H1 (cell line): ENCODE data around the gene DISP1. TPM values are rescaled to one million over a fixed set of nuclear protein-coding genes. Genes with fewer than 3 reads are reported as not detected.

Experiments
- CTCF ChIA-PET: fragments of 300-600 bp; sonication (Branson Sonifier 250); formaldehyde crosslinking; loops from one replicate; lab custom pipeline; 2021; ENCODE audit not compliant: partially characterized antibody; lab: Charles Lee
- POLR2A ChIA-PET: fragments of 300-600 bp; sonication (Branson Sonifier 250); formaldehyde crosslinking; loops from one replicate; lab custom pipeline; 2021; ENCODE audit warnings: inconsistent platforms; ENCODE audit not compliant: partially characterized antibody; lab: Charles Lee
- DNase-seq, 2 experiments: peaks; one replicate each; pipeline versions ENCODE4 v3.0.0 to v3.0.0-alpha.2; 2010 to 2022; ENCODE audit warnings: low spot score in 2 of 2, low read depth in 1 of 2, mixed read lengths in 1 of 2
- FAIRE-seq: peaks from 2 replicates; lab custom pipeline; 2011; peaks lifted over from hg19 to GRCh38; lab: Jason Lieb, UNC
- H2AFZ ChIP-seq: 2 replicates; pipeline ENCODE4 v1.8.1; 2012; ENCODE audit warnings: low read length, inconsistent platforms
- H2AK5ac ChIP-seq: 2 replicates; pipeline ENCODE4 v1.6.1; 2013; ENCODE audit warnings: low read depth, low read length
- H2BK120ac ChIP-seq: replicated peaks from 2 replicates; pipeline ENCODE3; 2013; ENCODE audit warnings: low read depth, low read length, inconsistent platforms
- H2BK12ac ChIP-seq: 2 replicates; pipeline ENCODE4 v1.6.1; 2013; ENCODE audit warnings: low read depth, low read length
- H2BK15ac ChIP-seq: 2 replicates; pipeline ENCODE4 v1.6.1; 2013; ENCODE audit warnings: low read length
- H2BK20ac ChIP-seq: 2 replicates; pipeline ENCODE4 v1.6.1; 2013; ENCODE audit warnings: low read length
- H2BK5ac ChIP-seq: 2 replicates; pipeline ENCODE4 v1.6.1; 2013; ENCODE audit warnings: low read depth, low read length
- H3K14ac ChIP-seq: 2 replicates; pipeline ENCODE4 v1.6.1; 2013; ENCODE audit warnings: inconsistent platforms; ENCODE audit not compliant: insufficient read length
- H3K18ac ChIP-seq: 2 replicates; pipeline ENCODE4 v1.6.1; 2013; ENCODE audit warnings: low read length; ENCODE audit errors: extremely low read depth
- H3K23ac ChIP-seq: 2 replicates; pipeline ENCODE4 v1.6.1; 2013; ENCODE audit warnings: inconsistent platforms; ENCODE audit not compliant: insufficient read length
- H3K23me2 ChIP-seq: 2 replicates; pipeline ENCODE4 v1.6.1; 2013; ENCODE audit warnings: low read depth, low read length
- H3K27ac ChIP-seq: 2 replicates; pipeline ENCODE4 v1.6.1; 2011; ENCODE audit warnings: low read depth, low read length, inconsistent platforms
- H3K27me3 ChIP-seq, 4 experiments: replicated peaks in 1 of 4; 1 replicate in 1 of 4; 2 replicates in 3 of 4; pipeline versions ENCODE4 v1.6.1 to v1.8.1; 2011 to 2013; ENCODE audit warnings: low read length in 3 of 4, mild to moderate bottlenecking in 3 of 4, inconsistent platforms in 2 of 4, mixed read lengths in 2 of 4, moderate library complexity in 1 of 4; ENCODE audit not compliant: control insufficient read depth in 3 of 4, insufficient read depth in 3 of 4; ENCODE audit errors: extremely low read depth in 1 of 4
- H3K36me3 ChIP-seq, 4 experiments: 2 replicates each; pipeline versions ENCODE4 v1.6.1 to v1.8.1; 2011 to 2013; ENCODE audit warnings: mild to moderate bottlenecking in 4 of 4, low read length in 3 of 4, moderate library complexity in 2 of 4, control low read depth in 1 of 4, inconsistent platforms in 1 of 4; ENCODE audit not compliant: insufficient read depth in 4 of 4, control insufficient read depth in 2 of 4
- H3K4ac ChIP-seq: replicated peaks from 2 replicates; pipeline ENCODE3; 2013; ENCODE audit warnings: low read length, low read depth, mixed read lengths, inconsistent platforms; ENCODE audit not compliant: insufficient read length
- H3K4me1 ChIP-seq, 4 experiments: replicated peaks in 1 of 4; 1 replicate in 1 of 4; 2 replicates in 3 of 4; pipeline versions ENCODE4 v1.6.1 to v1.8.1; 2011 to 2013; ENCODE audit warnings: low read length in 3 of 4, inconsistent platforms in 2 of 4, mixed read lengths in 1 of 4; ENCODE audit not compliant: insufficient read depth in 4 of 4, control insufficient read depth in 3 of 4
- H3K4me2 ChIP-seq, 2 experiments: 2 replicates each; pipeline versions ENCODE4 v1.6.1 to v1.8.1; 2011 to 2013; ENCODE audit warnings: low read depth in 2 of 2, low read length in 2 of 2, control low read depth in 1 of 2, inconsistent platforms in 1 of 2, mild to moderate bottlenecking in 1 of 2; ENCODE audit not compliant: insufficient read depth in 1 of 2
- H3K4me3 ChIP-seq, 4 experiments: fragments of 200-600, 300-600 bp in 1 of 4; sonication (generic), shearing (Covaris generic), sonication (Bioruptor Twin) in 1 of 4; 2 replicates each; pipeline versions ENCODE4 v1.5.1 to v1.8.1; 2011 to 2016; ENCODE audit warnings: low read length in 4 of 4, low read depth in 3 of 4, control low read depth in 2 of 4, inconsistent platforms in 2 of 4, mild to moderate bottlenecking in 2 of 4, mixed read lengths in 1 of 4, moderate library complexity in 1 of 4; ENCODE audit not compliant: insufficient read depth in 2 of 4; ENCODE audit errors: extremely low read depth in 1 of 4
- H3K56ac ChIP-seq: replicated peaks from 2 replicates; pipeline ENCODE3; 2013; ENCODE audit warnings: low read depth, mild to moderate bottlenecking, mixed read lengths, low read length, inconsistent platforms; ENCODE audit not compliant: insufficient read length
- H3K79me1 ChIP-seq: 2 replicates; pipeline ENCODE4 v1.6.1; 2013; ENCODE audit warnings: low read depth, low read length, control low read depth
- H3K79me2 ChIP-seq, 2 experiments: 2 replicates each; pipeline versions ENCODE4 v1.6.1 to v1.8.1; 2012 to 2013; ENCODE audit warnings: low read length in 2 of 2, mild to moderate bottlenecking in 2 of 2, inconsistent platforms in 1 of 2; ENCODE audit not compliant: insufficient read depth in 2 of 2, control insufficient read depth in 1 of 2
- H3K9ac ChIP-seq, 4 experiments: replicated peaks in 1 of 4; 1 replicate in 1 of 4; 2 replicates in 3 of 4; pipeline versions ENCODE4 v1.6.1 to v1.8.1; 2011 to 2013; ENCODE audit warnings: low read depth in 3 of 4, low read length in 3 of 4, control low read depth in 2 of 4, mild to moderate bottlenecking in 2 of 4, moderate library complexity in 2 of 4, inconsistent platforms in 1 of 4; ENCODE audit errors: extremely low read depth in 1 of 4
- H3K9me3 ChIP-seq, 2 experiments: 2 replicates each; pipeline versions ENCODE4 v1.6.1 to v1.8.1; 2012 to 2013; ENCODE audit warnings: mild to moderate bottlenecking in 2 of 2, moderate library complexity in 2 of 2, control low read depth in 1 of 2, inconsistent platforms in 1 of 2, low read depth in 1 of 2, low read length in 1 of 2, mixed read lengths in 1 of 2; ENCODE audit not compliant: insufficient read depth in 2 of 2
- H4K20me1 ChIP-seq, 2 experiments: replicated peaks in 1 of 2; 2 replicates each; pipeline versions ENCODE3 to v1.8.1; 2011 to 2013; ENCODE audit warnings: inconsistent platforms in 2 of 2, low read length in 2 of 2, mild to moderate bottlenecking in 1 of 2; ENCODE audit not compliant: insufficient read depth in 2 of 2, control insufficient read depth in 1 of 2
- H4K5ac ChIP-seq: 2 replicates; pipeline ENCODE4 v1.6.1; 2013; ENCODE audit warnings: low read length, low read depth, mixed read lengths, inconsistent platforms; ENCODE audit not compliant: insufficient read length
- H4K8ac ChIP-seq: 2 replicates; pipeline ENCODE4 v1.8.0; 2013; ENCODE audit warnings: mild to moderate bottlenecking, moderate library complexity, low read length, inconsistent platforms; ENCODE audit not compliant: insufficient read depth; ENCODE audit errors: extremely low read depth
- H4K91ac ChIP-seq: replicated peaks from 2 replicates; pipeline ENCODE3; 2013; ENCODE audit warnings: low read length, mixed read lengths, inconsistent platforms; ENCODE audit not compliant: insufficient read length
- ASH2L ChIP-seq: fragments of 200-600, 300-600 bp; sonication (generic); IDR thresholded peaks from one replicate; pipeline ENCODE4 v1.7.1; 2017; ENCODE audit warnings: low read length
- CEBPB ChIP-seq: IDR thresholded peaks from 2 replicates; pipeline ENCODE4 v1.6.1; 2012; ENCODE audit warnings: low read depth, low read length
- KDM4A ChIP-seq: IDR thresholded peaks from one replicate; pipeline ENCODE4 v1.7.1; 2012; ENCODE audit warnings: low read depth, mild to moderate bottlenecking, moderate library complexity, low read length, inconsistent platforms; ENCODE audit not compliant: severe bottlenecking
- WGBS, 2 experiments: shearing (Covaris generic) in 1 of 2; methylation state at CpG; one replicate each; pipeline versions ENCODE4 v1.1.6 to v1.1.7; 2013 to 2015; ENCODE audit warnings: low lambda C conversion rate in 2 of 2, mixed read lengths in 2 of 2, inconsistent platforms in 1 of 2, low coverage in 1 of 2, missing lambda C conversion rate in 1 of 2; ENCODE audit not compliant: insufficient replicate concordance in 2 of 2, insufficient coverage in 1 of 2, insufficient read length in 1 of 2; ENCODE audit errors: extremely low coverage in 1 of 2, missing lambda C conversion rate in 1 of 2; 5-methylcytosine and 5-hydroxymethylcytosine counted together
- polyA plus RNA-seq, 7 experiments: library from polyadenylated mRNA; depleted of rRNA in 3 of 7; stranded (reverse) in 5 of 7; unstranded in 2 of 7; fragments of >200 nt in 5 of 7; fragments of 200-250 nt in 2 of 7; gene quantifications; 1 replicate in 5 of 7; 2 replicates in 1 of 7; 4 replicates in 1 of 7; pipeline versions ENCODE4 v1.2.1 to v1.2.3, GENCODE V29; 2011 to 2013; ENCODE audit warnings: missing spikeins in 2 of 7, mixed read lengths in 2 of 7
- total RNA-seq: library from RNA; stranded (reverse); fragmentation: NEBNext Ultra II Directional; extraction: Animal tissue kit (Norgen Biotek cat#: 25700); gene quantifications from 2 replicates; pipeline ENCODE4 v1.2.1, GENCODE V29; 2021

The DISP1 gene
- total and polyA plus RNA-seq, 2 of the 8 experiments (the other 6 are each of a cell fraction or from before 2014, with no cell fraction given) = 4.1 to 6.1 TPM

DNA sequence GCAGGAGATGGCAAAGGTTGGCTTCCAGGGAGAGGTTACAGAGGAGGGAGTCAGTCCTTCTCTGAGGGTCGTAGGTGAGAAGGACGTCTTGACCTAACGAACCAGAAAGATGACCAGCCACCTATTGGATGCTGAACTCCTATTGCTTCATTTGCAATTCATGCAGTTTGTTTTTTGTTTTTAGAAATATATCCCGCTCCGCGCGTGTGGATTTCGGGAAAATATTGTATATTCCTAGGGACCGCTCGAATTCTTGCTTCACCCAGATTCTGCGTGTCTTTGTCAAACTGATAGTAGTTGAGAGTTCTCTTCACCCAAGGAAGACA lies 564 bp downstream of the DISP1 start:
- Histone ChIP-seq H3K23me2 (peaks cover 7% of the 10 kb centered on the region), H2AFZ (peak overlapping the region; percentile 90), H3K36me3 (no peaks in the 10 kb centered on the region), H2BK15ac (no peak overlapping the region), H2BK20ac (no peak overlapping the region), H4K5ac (no peak overlapping the region), H3K27me3 (peaks cover 0 to 4% (median 2%) of the 10 kb centered on the region in 4 experiments; a peak in 1 of 7 replicates), H3K56ac (no peak overlapping the region), H4K8ac (no peak overlapping the region), H3K79me2 (peaks cover 0 to 42% of the 10 kb centered on the region in 2 experiments; a peak in 2 of 4 replicates), H3K4ac (no peak overlapping the region), H2BK120ac (no peak overlapping the region), H3K4me2 (peak overlapping the region; percentile 79 to 100), H3K27ac (peak overlapping the region; percentile 8; the same call in 1 of the 2 replicates), H4K91ac (no peak overlapping the region), H2BK5ac (peak overlapping the region; percentile 44; the same call in 1 of the 2 replicates), H3K18ac (no peak overlapping the region), H3K4me1 (peaks cover 0 to 4% (median 0%) of the 10 kb centered on the region in 4 experiments; a peak in 2 of 7 replicates), H4K20me1 (no peaks in the 10 kb centered on the region), H3K79me1 (no peaks in the 10 kb centered on the region), H2BK12ac (no peak overlapping the region), H3K23ac (no peak overlapping the region), H3K14ac (no peak overlapping the region), H3K9ac (peak overlapping the region in 3 of 4 experiments; percentile 43 to 74 (median 57); a peak in 6 of 7 replicates), H3K4me3 (peak overlapping the region; percentile 80 to 100 (median 83)), H2AK5ac (no peak overlapping the region), H3K9me3 (no peaks in the 10 kb centered on the region)
- CTCF ChIA-PET = interaction anchor here (0.6 kb wide), 1 partner anchor 233 kb away, joined by 3 read pairs; no protein-coding TSS in a partner anchor
- FAIRE-seq (no peak), DNase-seq (no peak)
- TF ChIP-seq ASH2L = peak; percentile 1
- TF ChIP-seq KDM4A = peak; percentile 0
- no peak for TF ChIP-seq CEBPB
- WGBS, 2 experiments = 3% methylated on average over 11 of the region's 11 CpGs; no CpG with 5 or more reads in 1 of the 2 experiments
- POLR2A ChIA-PET = interaction anchor here (1.2 to 1.4 kb wide), 2 partner anchors 11 to 198 kb away, joined by 3 read pairs; no protein-coding TSS in a partner anchor
